Measurements from ENCODE around the gene MRPL11. TPM values are rescaled to one million over a fixed set of nuclear protein-coding genes. Genes with fewer than 3 reads are reported as not detected.
A peak's percentile ranks its signal among the peaks of the same experiment; 100 is the strongest.

MRPL11 gene
- total and polyA plus RNA-seq, 4 donors, result 15.5 to 53.4 (median 40.1) TPM

- Histone ChIP-seq H3K4me1 (ENCODE audit: control insufficient read depth, insufficient read depth, low read length) (peaks cover 44% of the 10 kb centered on the region), H3K9me3 (ENCODE audit: control insufficient read depth, insufficient read depth, low read length) (no peaks in the 10 kb centered on the region), H3K4me3 (ENCODE audit: low read depth, low read length) (no peak overlapping the region), H3K27me3 (ENCODE audit: control insufficient read depth, insufficient read depth, low read length) (peaks cover 6% of the 10 kb centered on the region), H3K36me3 (ENCODE audit: control insufficient read depth, insufficient read depth, low read length) (no peaks in the 10 kb centered on the region), H3K27ac (ENCODE audit: low read depth, low read length) (no peak overlapping the region)
- no peak for DNase-seq (ENCODE audit: low read depth in 4 of 6, low spot score in 6 of 6)
- WGBS (ENCODE audit: insufficient coverage), result 81% methylated on average over 12 of the region's 12 CpGs
Observed at GRCh38 chr11:66410191-66410590, 28.5 kb downstream of the MRPL11 start.

- Histone ChIP-seq H3K9me3 (ENCODE audit: control insufficient read depth, insufficient read depth, low read length) (no peaks in the 10 kb centered on the region), H3K4me1 (ENCODE audit: control insufficient read depth, insufficient read depth, low read length) (peaks cover 44% of the 10 kb centered on the region), H3K4me3 (ENCODE audit: low read depth, low read length) (no peak overlapping the region), H3K27me3 (ENCODE audit: control insufficient read depth, insufficient read depth, low read length) (peaks cover 7% of the 10 kb centered on the region), H3K27ac (ENCODE audit: low read depth, low read length) (no peak overlapping the region), H3K36me3 (ENCODE audit: control insufficient read depth, insufficient read depth, low read length) (no peaks in the 10 kb centered on the region)
- WGBS (ENCODE audit: insufficient coverage), result 7% methylated on average over 5 of the region's 15 CpGs
- no peak for DNase-seq (ENCODE audit: low read depth in 4 of 6, low spot score in 6 of 6)
Observed at GRCh38 chr11:66409226-66409625, 29.4 kb downstream of the MRPL11 start.

GRCh38 chr11:66408488-66409214 is 30.0 kb downstream of the MRPL11 start:
- H3K36me3 ChIP-seq (ENCODE audit: control insufficient read depth, insufficient read depth, low read length), result no peaks in the 10 kb centered on the region
- H3K9me3 ChIP-seq (ENCODE audit: control insufficient read depth, insufficient read depth, low read length), result no peaks in the 10 kb centered on the region
- peak overlapping the region; percentile 45 for H3K4me3 ChIP-seq (ENCODE audit: low read depth, low read length)
- peak overlapping the region; percentile 52 for H3K27ac ChIP-seq (ENCODE audit: low read depth, low read length)
- peaks cover 12% of the 10 kb centered on the region for H3K27me3 ChIP-seq (ENCODE audit: control insufficient read depth, insufficient read depth, low read length)
- peaks cover 40% of the 10 kb centered on the region for H3K4me1 ChIP-seq (ENCODE audit: control insufficient read depth, insufficient read depth, low read length)
- DNase-seq (ENCODE audit: low read depth in 4 of 6, low spot score in 6 of 6), result peak; percentile 80 to 97 (median 88)
- under 1% methylated on average over 61 of the region's 63 CpGs for WGBS (ENCODE audit: insufficient coverage)

- Histone ChIP-seq H3K36me3 (ENCODE audit: control insufficient read depth, insufficient read depth, low read length) (no peaks in the 10 kb centered on the region), H3K27ac (ENCODE audit: low read depth, low read length) (no peak overlapping the region), H3K27me3 (ENCODE audit: control insufficient read depth, insufficient read depth, low read length) (peaks cover 15% of the 10 kb centered on the region), H3K4me1 (ENCODE audit: control insufficient read depth, insufficient read depth, low read length) (peaks cover 35% of the 10 kb centered on the region), H3K4me3 (ENCODE audit: low read depth, low read length) (no peak overlapping the region), H3K9me3 (ENCODE audit: control insufficient read depth, insufficient read depth, low read length) (no peaks in the 10 kb centered on the region)
- no peak for DNase-seq (ENCODE audit: low read depth in 4 of 6, low spot score in 6 of 6)
- WGBS (ENCODE audit: insufficient coverage), result no CpG with 5 or more reads among the region's 5 CpGs
Observed at GRCh38 chr11:66407651-66408050, 31.0 kb downstream of the MRPL11 start.

- H3K27ac ChIP-seq (ENCODE audit: low read depth, low read length), result no peak overlapping the region
- H3K27me3 ChIP-seq (ENCODE audit: control insufficient read depth, insufficient read depth, low read length), result peaks cover 2% of the 10 kb centered on the region
- WGBS (ENCODE audit: insufficient coverage), result no CpG with 5 or more reads among the region's 3 CpGs
- DNase-seq (ENCODE audit: low read depth in 4 of 6, low spot score in 6 of 6), result no peak
- no peaks in the 10 kb centered on the region for H3K4me1 ChIP-seq (ENCODE audit: control insufficient read depth, insufficient read depth, low read length)
- no peaks in the 10 kb centered on the region for H3K9me3 ChIP-seq (ENCODE audit: control insufficient read depth, insufficient read depth, low read length)
- no peaks in the 10 kb centered on the region for H3K36me3 ChIP-seq (ENCODE audit: control insufficient read depth, insufficient read depth, low read length)
- no peak overlapping the region for H3K4me3 ChIP-seq (ENCODE audit: low read depth, low read length)
Observed at GRCh38 chr11:66393954-66394353, 44.7 kb downstream of the MRPL11 start.

- Histone ChIP-seq H3K4me1 (ENCODE audit: control insufficient read depth, insufficient read depth, low read length) (peaks cover 2% of the 10 kb centered on the region), H3K4me3 (ENCODE audit: low read depth, low read length) (no peak overlapping the region), H3K27ac (ENCODE audit: low read depth, low read length) (no peak overlapping the region), H3K9me3 (ENCODE audit: control insufficient read depth, insufficient read depth, low read length) (no peaks in the 10 kb centered on the region), H3K27me3 (ENCODE audit: control insufficient read depth, insufficient read depth, low read length) (peaks cover 2% of the 10 kb centered on the region), H3K36me3 (ENCODE audit: control insufficient read depth, insufficient read depth, low read length) (no peaks in the 10 kb centered on the region)
- no peak for DNase-seq (ENCODE audit: low read depth in 4 of 6, low spot score in 6 of 6)
- 74% methylated on average over 3 of the region's 6 CpGs for WGBS (ENCODE audit: insufficient coverage)
Observed at GRCh38 chr11:66391322-66391721, 47.3 kb downstream of the MRPL11 start.

GRCh38 chr11:66388780-66389386 is 49.8 kb downstream of the MRPL11 start:
- WGBS (ENCODE audit: insufficient coverage), result 32% methylated on average over 8 of the region's 8 CpGs
- H3K4me1 ChIP-seq (ENCODE audit: control insufficient read depth, insufficient read depth, low read length), result peaks cover 6% of the 10 kb centered on the region
- H3K36me3 ChIP-seq (ENCODE audit: control insufficient read depth, insufficient read depth, low read length), result no peaks in the 10 kb centered on the region
- no peaks in the 10 kb centered on the region for H3K9me3 ChIP-seq (ENCODE audit: control insufficient read depth, insufficient read depth, low read length)
- H3K27me3 ChIP-seq (ENCODE audit: control insufficient read depth, insufficient read depth, low read length), result peaks cover 2% of the 10 kb centered on the region
- H3K4me3 ChIP-seq (ENCODE audit: low read depth, low read length), result no peak overlapping the region
- peak in 2 of 6 donors; percentile 43 to 59 for DNase-seq (ENCODE audit: low read depth in 4 of 6, low spot score in 6 of 6)
- H3K27ac ChIP-seq (ENCODE audit: low read depth, low read length), result no peak overlapping the region

- Histone ChIP-seq H3K36me3 (ENCODE audit: control insufficient read depth, insufficient read depth, low read length) (no peaks in the 10 kb centered on the region), H3K9me3 (ENCODE audit: control insufficient read depth, insufficient read depth, low read length) (no peaks in the 10 kb centered on the region), H3K4me1 (ENCODE audit: control insufficient read depth, insufficient read depth, low read length) (peaks cover 6% of the 10 kb centered on the region), H3K4me3 (ENCODE audit: low read depth, low read length) (no peak overlapping the region), H3K27ac (ENCODE audit: low read depth, low read length) (no peak overlapping the region), H3K27me3 (ENCODE audit: control insufficient read depth, insufficient read depth, low read length) (no peaks in the 10 kb centered on the region)
- DNase-seq (ENCODE audit: low read depth in 4 of 6, low spot score in 6 of 6), result peak; percentile 72 to 96 (median 79)
- 4% methylated on average over 15 of the region's 20 CpGs for WGBS (ENCODE audit: insufficient coverage)
Observed at GRCh38 chr11:66386171-66387069, 52.2 kb downstream of the MRPL11 start.
